Transverse colon (tissue), 4 donors: ENCODE data around the gene LILRA6. TPM values are rescaled to one million over a fixed set of nuclear protein-coding genes. Genes with fewer than 3 reads are reported as not detected.
A peak's percentile ranks its signal among the peaks of the same experiment; 100 is the strongest.
"Not testable (repeated sequence)": the region's sequence is repeated elsewhere in the genome, so short reads cannot be mapped to it uniquely, and the experiment has no call there.

ENCODE experiments used
- DNase-seq: peaks from one replicate; pipeline ENCODE4 v3.0.0-alpha.2; 2019
- H3K27ac ChIP-seq, 4 donors: fragments of 200-600 bp; sonication (generic); 2 replicates each; pipeline ENCODE4 v1.5.1; 2016 to 2018; ENCODE audit warnings: inconsistent platforms in 4 of 4
- H3K27me3 ChIP-seq: fragments of 200-600 bp; sonication (generic); 2 replicates; pipeline ENCODE4 v1.5.1; 2017; ENCODE audit warnings: inconsistent platforms
- H3K36me3 ChIP-seq, 4 donors: fragments of 200-600 bp; sonication (generic); 2 replicates each; pipeline ENCODE4 v1.5.1; 2017 to 2019; ENCODE audit warnings: inconsistent platforms in 4 of 4
- H3K4me1 ChIP-seq, 4 donors: fragments of 200-600 bp; sonication (generic); 2 replicates each; pipeline ENCODE4 v1.5.1; 2017 to 2020; ENCODE audit warnings: inconsistent platforms in 4 of 4
- H3K4me3 ChIP-seq, 4 donors: fragments of 200-600 bp; sonication (generic); 1 replicate in 1 of 4; 2 replicates in 3 of 4; pipeline versions ENCODE4 v1.5.1 to v1.6.1; 2017 to 2019; ENCODE audit warnings: inconsistent platforms in 4 of 4
- H3K9me3 ChIP-seq, 2 donors: fragments of 200-600 bp; sonication (generic); 2 replicates each; pipeline ENCODE4 v1.5.1; 2017 to 2019; ENCODE audit warnings: inconsistent platforms in 2 of 2
- CTCF ChIP-seq, 5 experiments: fragments of 200-600 bp in 3 of 5; fragments of 450-650 bp in 2 of 5; sonication (generic) in 3 of 5; IDR thresholded peaks; 1 replicate in 2 of 5; 2 replicates in 3 of 5; pipeline ENCODE4 v1.5.1; 2016 to 2017; ENCODE audit warnings: antibody characterized with exemption in 5 of 5, inconsistent platforms in 3 of 5, mild to moderate bottlenecking in 2 of 5, moderate library complexity in 1 of 5
- EP300 ChIP-seq: sonication (generic); formaldehyde crosslinking; IDR thresholded peaks from one replicate; pipeline ENCODE4 v1.6.1; 2017; ENCODE audit warnings: antibody characterized with exemption, low read depth
- POLR2A ChIP-seq: fragments of 450-650 bp; IDR thresholded peaks from one replicate; pipeline ENCODE4 v1.6.1; 2016; ENCODE audit warnings: antibody characterized with exemption, mild to moderate bottlenecking, moderate library complexity
- POLR2AphosphoS5 ChIP-seq, 3 donors: sonication (generic); formaldehyde crosslinking; IDR thresholded peaks; one replicate each; pipeline ENCODE4 v1.6.1; 2016; ENCODE audit warnings: antibody characterized with exemption in 3 of 3
- WGBS, 2 donors: methylation state at CpG; one replicate each; pipeline ENCODE4 v1.1.5; 2018; ENCODE audit warnings: low coverage in 1 of 2; 5-methylcytosine and 5-hydroxymethylcytosine counted together
- in situ Hi-C, 4 donors: fragments of 200-750 bp; cut with MboI; loops; one replicate each; pipeline versions ENCODE4 v1.15.0 to v1.15.1; 2017; ENCODE audit warnings: low sequenced_read_pairs in 3 of 4, low pct_ligation_motif_present in 1 of 4, low pct_unique_long_range_greater_than_20kb in 1 of 4
- intact Hi-C: fragments of 100-400 bp; cut with DNase I; formaldehyde crosslinking; loops from one replicate; pipeline ENCODE4 v1.15.1; 2023; ENCODE audit warnings: low total_unique reads
- total RNA-seq, 4 donors: library from RNA; depleted of rRNA; stranded (reverse); fragments of >200 nt; gene quantifications; one replicate each; pipeline ENCODE4 v1.1.0, GENCODE V29; 2016

Gene LILRA6
- total RNA-seq, 4 donors from 2014 or later = 0.79 to 1.4 (median 1.1) TPM; not detected in 1

- intact Hi-C loops, DNase-seq: not testable (repeated sequence)
- 68% methylated on average over 12 of the region's 21 CpGs; no CpG with 5 or more reads in 1 of the 2 donors for WGBS, 2 donors
These were observed 2.9 kb downstream of the LILRA6 start for GRCh38 chr19:54239491-54240371.

DNA sequence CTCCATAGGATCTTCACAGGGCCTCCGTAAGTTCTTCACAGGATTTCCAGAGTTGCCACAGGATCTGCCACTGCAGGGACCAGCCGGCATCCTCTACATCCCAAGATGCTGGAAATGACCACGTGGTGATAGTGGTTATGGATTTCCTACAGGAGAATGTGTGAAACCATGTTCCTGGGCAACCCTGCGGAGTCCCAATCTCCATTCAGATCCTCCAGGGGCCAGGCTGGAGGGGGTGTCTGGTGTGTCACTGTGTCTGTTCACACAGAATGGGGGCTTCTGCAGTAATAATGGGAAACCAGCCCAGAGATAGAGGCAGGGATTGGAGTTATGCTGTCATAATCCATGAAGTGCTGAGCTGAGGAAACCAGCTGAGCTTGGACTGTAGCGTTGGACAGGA is 8.6 kb downstream of the LILRA6 start:
- 35 to 85% methylated on average over 2 to 5 of the region's 5 CpGs for WGBS, 2 donors
- Histone ChIP-seq H3K27ac (no peak overlapping the region), H3K4me3 (no peak overlapping the region), H3K4me1 (peaks cover 0 to 3% (median 0%) of the 10 kb centered on the region in 4 donors), H3K36me3 (no peaks in the 10 kb centered on the region), H3K9me3 (no peaks in the 10 kb centered on the region), H3K27me3 (peaks cover 21% of the 10 kb centered on the region)
- TF ChIP-seq POLR2A (no peak), POLR2AphosphoS5 (IDR thresholded peaks at IDR 0.05) (no peak), CTCF (IDR thresholded peaks at IDR 0.05) (no peak), EP300 (no peak)
- DNase-seq = no peak
- intact Hi-C loops (loop anchor here (5.0 kb wide), 2 partner anchors 67 to 1053 kb away; no protein-coding TSS in a partner anchor), in situ Hi-C loops (loop anchor here in 2 of 4 donors (10.0 kb wide), 2 partner anchors 59 to 69 kb away; partner anchors contain the start of gene TMC4 (in 1 of the 2))

More at GRCh38 chr19:54239491-54240371, 2.9 kb downstream of the LILRA6 start:
- H3K4me3 ChIP-seq, H3K36me3 ChIP-seq, H3K27me3 ChIP-seq, H3K27ac ChIP-seq, H3K4me1 ChIP-seq, H3K9me3 ChIP-seq: not testable (repeated sequence)
- in situ Hi-C loops = loop anchor here in 2 of 4 donors (10.0 kb wide), 2 partner anchors 65 to 75 kb away; partner anchors contain the start of gene TMC4 (in 1 of the 2)

DNA sequence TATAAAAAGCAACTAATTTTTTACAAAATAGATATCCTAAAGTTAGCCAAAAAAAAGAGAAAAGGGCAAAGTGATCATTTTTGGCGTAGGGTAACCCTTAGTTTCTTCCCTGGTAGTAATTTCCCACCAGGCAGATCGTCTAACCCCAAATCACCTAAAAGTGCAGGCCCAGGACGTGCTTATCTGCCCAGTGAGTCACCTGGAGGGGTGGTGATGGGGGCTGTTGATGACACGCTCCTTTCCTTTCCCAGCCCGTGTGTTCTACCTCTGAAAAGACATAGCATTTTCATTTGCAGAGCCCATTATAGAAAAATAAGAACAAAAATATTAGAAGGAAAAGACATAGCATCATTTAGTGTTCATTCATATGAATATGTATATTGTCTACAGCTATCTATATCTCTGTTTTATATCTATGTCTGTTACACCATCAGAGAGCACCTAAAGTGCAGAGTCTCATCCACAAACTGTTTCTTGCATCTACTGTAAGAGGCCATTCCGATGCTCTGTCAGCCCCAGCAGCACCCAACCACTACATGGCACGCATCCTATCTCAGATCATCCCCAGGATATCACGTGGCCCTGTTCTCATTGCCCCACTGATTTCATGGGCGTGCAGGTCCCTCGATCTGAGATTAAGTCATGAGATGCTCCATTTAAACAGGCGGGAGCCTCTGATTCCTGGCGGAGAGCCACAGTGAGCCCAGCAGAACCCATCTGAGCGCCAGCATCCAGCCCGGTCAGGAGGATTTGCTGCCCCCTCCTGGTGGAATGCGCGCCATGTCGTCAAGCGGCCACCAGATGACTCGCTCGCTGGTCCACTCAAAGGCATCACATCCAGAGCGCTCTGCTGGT is 11.3 kb downstream of the LILRA6 start:
- no peaks in the 10 kb centered on the region for H3K9me3 ChIP-seq
- peaks cover 0 to 3% (median 0%) of the 10 kb centered on the region in 4 donors for H3K4me1 ChIP-seq
- intact Hi-C loops (loop anchor here (5.0 kb wide), 2 partner anchors 64 to 1056 kb away; no protein-coding TSS in a partner anchor), in situ Hi-C loops (loop anchor here in 2 of 4 donors (10.0 kb wide), 2 partner anchors 57 to 67 kb away; partner anchors contain the start of gene TMC4 (in 1 of the 2))
- H3K4me3 ChIP-seq = no peak overlapping the region
- DNase-seq = peak; percentile 91
- peak; percentile 79 to 93 (median 92) for TF ChIP-seq CTCF (IDR thresholded peaks at IDR 0.05)
- TF ChIP-seq EP300 = no peak
- TF ChIP-seq POLR2AphosphoS5 (IDR thresholded peaks at IDR 0.05) = peak in 2 of 3 donors; percentile 12 to 39
- TF ChIP-seq POLR2A = no peak
- WGBS, 2 donors = 19 to 29% methylated on average over 9 to 21 of the region's 21 CpGs
- H3K27me3 ChIP-seq = peaks cover 21% of the 10 kb centered on the region
- H3K27ac ChIP-seq = no peak overlapping the region
- no peaks in the 10 kb centered on the region for H3K36me3 ChIP-seq

- no peak overlapping the region for H3K27ac ChIP-seq
- no peaks in the 10 kb centered on the region for H3K9me3 ChIP-seq
- WGBS, 2 donors = 78 to 100% methylated on average over 1 to 7 of the region's 7 CpGs
- peaks cover 0 to 3% (median 0%) of the 10 kb centered on the region in 4 donors for H3K4me1 ChIP-seq
- no peak for TF ChIP-seq EP300
- TF ChIP-seq CTCF (IDR thresholded peaks at IDR 0.05) = no peak
- TF ChIP-seq POLR2A = no peak
- TF ChIP-seq POLR2AphosphoS5 (IDR thresholded peaks at IDR 0.05) = no peak
- in situ Hi-C loops (loop anchor here in 2 of 4 donors (10.0 kb wide), 2 partner anchors 55 to 65 kb away; partner anchors contain the start of gene TMC4 (in 1 of the 2)), intact Hi-C loops (loop anchor here (5.0 kb wide), 2 partner anchors 63 to 1057 kb away; no protein-coding TSS in a partner anchor)
- no peaks in the 10 kb centered on the region for H3K36me3 ChIP-seq
- DNase-seq = no peak
- H3K27me3 ChIP-seq = peaks cover 21% of the 10 kb centered on the region
- no peak overlapping the region for H3K4me3 ChIP-seq
These were observed 12.6 kb downstream of the LILRA6 start for GRCh38 chr19:54230031-54230430.
